Effector memory CD4-positive, alpha-beta T cell (primary cell): ENCODE data around the gene LBR.

Experiments used
- DNase-seq, 3 donors: peaks; one replicate each; pipeline ENCODE4 v3.0.0-alpha.2; 2020
- H3K27ac ChIP-seq: 2 replicates; pipeline ENCODE4 v1.7.0; 2013; ENCODE audit warnings: mild to moderate bottlenecking, low read length, moderate library complexity; ENCODE audit not compliant: insufficient read depth, poor library complexity, severe bottlenecking
- H3K27me3 ChIP-seq: replicated peaks from 2 replicates; pipeline ENCODE4 v1.7.0; 2013; ENCODE audit warnings: mild to moderate bottlenecking, low read length; ENCODE audit not compliant: insufficient read depth, control insufficient read depth, poor library complexity, severe bottlenecking
- H3K36me3 ChIP-seq: 2 replicates; pipeline ENCODE4 v1.7.0; 2013; ENCODE audit warnings: mild to moderate bottlenecking, low read length, moderate library complexity; ENCODE audit not compliant: control insufficient read depth, insufficient read depth
- H3K4me1 ChIP-seq: 2 replicates; pipeline ENCODE4 v1.7.0; 2013; ENCODE audit warnings: low read length, mild to moderate bottlenecking; ENCODE audit not compliant: control insufficient read depth, insufficient read depth, poor library complexity, severe bottlenecking
- H3K4me3 ChIP-seq: 2 replicates; pipeline ENCODE4 v1.7.0; 2013; ENCODE audit warnings: low read length, low read depth, mild to moderate bottlenecking; ENCODE audit not compliant: insufficient read depth, poor library complexity, severe bottlenecking
- H3K9me3 ChIP-seq: 2 replicates; pipeline ENCODE4 v1.7.0; 2013; ENCODE audit warnings: mild to moderate bottlenecking, low read length, moderate library complexity; ENCODE audit not compliant: control insufficient read depth

Gene LBR

DNA sequence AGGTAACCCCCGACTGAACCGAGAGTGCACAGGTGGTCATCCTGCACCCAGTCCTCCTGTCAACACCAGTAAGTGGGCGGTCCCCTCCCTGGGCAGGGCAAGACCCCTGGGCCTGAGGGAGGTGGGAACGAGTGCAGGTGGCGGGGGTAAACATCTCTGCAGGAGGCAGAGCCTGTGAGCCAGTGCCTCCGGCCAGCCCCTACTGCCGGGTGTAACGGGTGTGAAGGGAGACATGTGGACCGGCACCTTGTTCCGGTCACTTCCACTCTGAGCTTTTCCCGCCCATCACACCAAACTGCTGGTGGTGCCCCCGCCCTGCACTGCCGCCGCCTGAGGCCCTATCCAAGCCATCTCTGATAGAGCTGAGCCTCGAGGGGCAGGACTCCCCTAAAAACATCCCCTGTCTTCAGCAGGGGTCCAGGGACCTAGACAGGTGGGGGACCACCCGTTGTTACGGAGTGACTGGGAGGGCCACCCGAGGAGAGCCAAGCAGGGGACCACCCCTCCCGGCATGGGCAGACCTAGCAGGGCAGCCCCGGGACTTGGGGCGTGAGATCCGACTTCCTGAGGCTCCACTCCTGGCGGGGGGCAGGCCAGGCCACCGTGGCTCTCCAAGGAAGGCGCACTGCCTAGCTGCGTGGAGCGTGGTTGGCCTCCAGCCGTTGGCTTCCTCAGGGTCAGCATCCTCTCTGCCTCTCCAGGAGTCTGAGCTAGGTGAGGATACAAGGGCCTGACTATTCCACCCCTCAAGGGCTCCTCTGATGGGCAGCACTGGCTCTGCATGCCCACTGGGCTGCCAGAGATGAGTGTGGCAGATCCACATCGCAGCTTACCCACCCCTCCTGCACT lies 43.8 kb upstream of the LBR start:
- H3K36me3 ChIP-seq: no peaks in the 10 kb centered on the region
- no peaks in the 10 kb centered on the region for H3K9me3 ChIP-seq
- no peaks in the 10 kb centered on the region for H3K27me3 ChIP-seq
- H3K4me3 ChIP-seq: no peak overlapping the region
- no peak overlapping the region for H3K27ac ChIP-seq
- no peak for DNase-seq
- peaks cover 32% of the 10 kb centered on the region for H3K4me1 ChIP-seq

DNA sequence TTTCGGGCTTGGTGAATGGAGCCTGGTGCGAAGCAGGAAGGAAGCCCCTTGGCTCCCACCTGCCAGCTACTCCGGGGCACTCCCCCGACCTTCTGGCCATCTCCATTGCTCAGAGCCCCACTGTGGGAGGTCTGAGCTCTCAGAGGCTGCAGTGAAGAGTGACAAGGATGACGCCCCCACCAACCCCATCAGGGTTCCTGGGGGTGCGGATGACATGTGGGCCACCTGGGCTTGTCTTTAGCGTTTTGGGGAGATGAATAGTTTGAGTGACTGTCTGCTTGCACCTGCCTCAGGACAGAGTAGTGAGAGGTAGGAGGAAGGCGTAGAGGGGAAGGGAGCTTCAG lies 43.2 kb upstream of the LBR start:
- no peak for DNase-seq

DNA sequence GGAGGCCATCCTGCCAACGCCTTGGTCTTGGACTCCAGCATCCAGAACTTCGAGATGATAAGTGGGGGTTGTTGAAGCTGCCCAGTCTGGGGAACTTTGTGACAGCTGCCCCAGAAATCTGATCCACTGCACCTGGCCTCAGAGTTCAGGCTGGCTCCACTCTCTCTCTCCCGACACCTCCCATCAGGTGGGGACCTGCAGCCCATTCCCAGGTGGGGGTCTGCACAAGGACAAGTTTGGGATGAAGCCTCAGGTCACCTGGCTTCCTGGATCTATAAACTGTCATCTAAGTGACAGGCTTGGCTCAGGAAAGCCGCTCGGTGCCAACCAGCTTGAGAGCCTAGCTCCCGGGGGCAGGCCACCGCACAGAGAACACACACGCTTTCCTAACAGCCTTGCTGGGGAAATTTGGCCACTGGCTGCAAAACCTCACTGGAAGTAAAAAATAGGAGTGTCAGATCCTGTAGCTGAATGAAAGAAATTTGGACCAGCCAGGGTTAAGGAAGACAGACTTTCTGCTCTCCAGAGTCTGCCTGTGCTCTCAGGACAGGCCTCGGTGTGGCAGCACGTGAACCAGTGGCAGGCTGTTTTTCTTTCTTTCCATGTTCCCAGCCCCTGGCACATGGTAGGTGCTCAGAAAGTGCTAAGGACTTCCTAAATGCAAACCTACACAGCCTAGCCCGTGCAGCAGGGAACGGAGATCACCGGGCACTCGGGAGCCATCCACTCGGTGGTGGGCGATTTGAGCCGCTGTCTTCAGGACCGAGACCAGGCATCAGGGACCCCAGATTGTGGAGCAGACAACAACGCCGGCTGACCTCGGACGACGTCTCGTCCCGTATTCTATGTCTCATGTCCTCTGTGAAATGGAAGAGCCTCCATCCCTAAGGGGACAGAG lies 42.6 kb upstream of the LBR start:
- H3K9me3 ChIP-seq: no peaks in the 10 kb centered on the region
- no peaks in the 10 kb centered on the region for H3K36me3 ChIP-seq
- H3K4me1 ChIP-seq: peaks cover 32% of the 10 kb centered on the region
- no peak for DNase-seq
- no peak overlapping the region for H3K27ac ChIP-seq
- H3K4me3 ChIP-seq: no peak overlapping the region
- H3K27me3 ChIP-seq: no peaks in the 10 kb centered on the region

More for the DNA sequence above, 43.2 kb upstream of the LBR start:
- Histone ChIP-seq H3K9me3 (no peaks in the 10 kb centered on the region), H3K4me3 (no peak overlapping the region), H3K27ac (no peak overlapping the region), H3K27me3 (no peaks in the 10 kb centered on the region), H3K4me1 (peaks cover 32% of the 10 kb centered on the region), H3K36me3 (no peaks in the 10 kb centered on the region)

DNA sequence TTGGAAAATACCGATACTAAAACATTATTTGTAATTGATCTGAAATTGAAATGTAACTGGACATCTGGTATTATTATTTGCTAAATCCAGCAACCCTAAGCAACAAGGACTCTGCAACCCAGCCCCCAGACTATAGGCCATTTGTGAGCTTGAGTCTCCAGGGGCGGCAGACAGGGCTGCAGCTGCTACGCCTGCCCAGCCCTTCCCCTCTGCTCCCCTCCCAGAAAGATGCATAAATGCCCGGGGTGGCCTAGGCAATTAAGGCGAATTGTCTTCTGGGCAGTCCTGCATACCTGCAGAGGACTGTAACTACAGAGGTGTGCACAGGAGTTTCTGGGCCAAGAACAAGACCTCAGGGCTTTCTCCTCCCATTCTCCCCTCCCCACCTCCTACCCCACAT lies 41.2 kb upstream of the LBR start:
- Histone ChIP-seq H3K4me3 (no peak overlapping the region), H3K4me1 (peaks cover 26% of the 10 kb centered on the region), H3K9me3 (no peaks in the 10 kb centered on the region), H3K27ac (no peak overlapping the region), H3K36me3 (no peaks in the 10 kb centered on the region), H3K27me3 (no peaks in the 10 kb centered on the region)
- no peak for DNase-seq

DNA sequence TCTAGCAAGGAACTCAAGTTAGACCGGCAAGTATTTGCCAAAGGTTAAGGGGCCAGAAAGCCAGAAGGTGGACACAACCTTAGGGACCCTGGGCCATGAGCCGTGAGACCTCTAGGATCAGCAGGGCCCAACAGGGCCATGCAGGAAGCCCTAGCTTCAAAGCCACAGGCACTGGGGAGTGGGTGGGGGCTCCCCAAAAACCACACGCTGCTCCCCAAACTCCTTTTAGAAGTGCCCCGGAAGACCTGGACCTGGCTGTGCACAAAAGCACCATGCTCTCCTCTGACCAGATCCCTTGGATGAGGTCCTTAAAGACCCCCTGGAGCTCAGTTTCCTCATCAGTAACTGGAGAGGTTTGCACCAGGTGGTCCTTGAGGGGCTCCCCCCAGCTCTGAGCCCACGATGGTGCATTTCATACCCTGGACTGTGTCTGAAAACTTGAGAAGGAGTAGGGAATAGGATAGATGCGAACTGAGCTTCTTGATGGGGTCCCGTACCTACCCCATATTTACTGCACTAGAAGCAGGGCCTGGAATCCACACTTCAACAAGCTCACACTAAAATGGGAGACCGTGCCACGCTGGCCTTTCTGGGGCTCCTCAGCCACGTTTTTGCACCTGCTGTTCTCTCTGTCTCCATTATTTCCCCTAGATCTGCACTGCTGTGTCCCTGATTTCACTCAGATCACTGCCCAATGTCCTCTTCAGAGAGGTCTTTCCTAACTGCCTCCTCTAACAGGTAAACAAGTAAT lies 40.6 kb upstream of the LBR start:
- no peak for DNase-seq

DNA sequence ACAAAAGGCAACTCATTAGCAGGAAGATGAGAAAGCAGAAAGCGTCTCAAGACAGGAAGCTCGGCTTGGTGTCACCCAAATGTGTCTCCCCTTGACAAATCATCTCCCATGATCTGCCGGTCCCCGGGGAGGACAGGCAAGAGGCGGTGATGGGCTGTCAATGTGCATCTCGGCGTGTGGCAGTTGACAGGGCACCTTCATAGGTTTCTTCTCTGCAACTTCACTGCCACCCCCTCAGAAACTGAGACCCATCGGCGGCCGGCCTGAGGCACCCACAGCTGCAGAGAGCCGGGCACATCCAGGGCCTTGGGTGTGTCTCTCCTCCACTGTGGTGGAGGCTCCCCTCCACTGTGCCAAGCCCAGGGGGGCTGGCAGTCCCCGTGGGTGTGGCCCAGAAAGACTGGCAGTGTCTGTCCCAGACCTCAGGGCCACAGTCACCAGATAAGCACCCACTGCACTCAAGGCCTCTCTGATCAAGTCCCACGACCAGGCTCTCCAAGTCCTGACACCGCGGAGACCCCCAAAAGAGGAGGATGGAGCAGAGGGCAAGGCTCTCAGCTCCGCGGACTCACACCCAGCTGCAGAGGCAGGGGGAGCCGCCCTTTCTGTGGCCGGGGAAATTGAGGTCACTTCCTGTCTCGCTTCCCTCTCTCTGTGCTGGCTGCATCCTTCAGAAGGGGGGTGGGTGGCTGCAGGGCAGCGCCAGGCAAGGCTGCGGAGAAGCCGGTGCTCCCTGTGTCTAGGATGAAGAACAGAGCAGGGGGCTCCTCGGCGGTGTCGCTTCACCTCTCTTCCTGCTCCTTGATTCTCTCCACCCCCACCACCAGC lies 39.6 kb upstream of the LBR start:
- Histone ChIP-seq H3K4me3 (peak overlapping the region; percentile 75), H3K4me1 (peaks cover 26% of the 10 kb centered on the region)
- DNase-seq: peak; percentile 65 to 74 (median 72)

More for the DNA sequence above, 40.6 kb upstream of the LBR start:
- Histone ChIP-seq H3K27me3 (no peaks in the 10 kb centered on the region), H3K9me3 (no peaks in the 10 kb centered on the region), H3K27ac (peak overlapping the region; percentile 87), H3K4me3 (peak overlapping the region; percentile 75), H3K4me1 (peaks cover 26% of the 10 kb centered on the region), H3K36me3 (no peaks in the 10 kb centered on the region)

DNA sequence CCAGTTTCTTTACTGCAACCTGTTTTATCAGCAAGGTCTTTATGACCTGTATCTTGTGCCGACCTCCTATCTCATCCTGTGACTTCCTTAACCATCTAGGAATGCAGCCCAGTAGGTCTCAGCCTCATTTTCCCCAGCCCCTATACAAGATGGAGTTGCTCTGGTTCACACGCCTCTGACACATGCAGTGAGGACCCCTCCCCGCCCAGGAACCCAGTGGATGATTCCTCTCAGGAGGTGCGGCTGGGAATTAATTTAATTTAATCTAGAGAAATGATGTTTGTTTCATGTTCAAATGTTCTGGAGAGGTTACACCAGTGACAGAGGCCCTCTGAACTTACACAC lies 39.0 kb upstream of the LBR start:
- no peak overlapping the region for H3K4me3 ChIP-seq
- no peaks in the 10 kb centered on the region for H3K9me3 ChIP-seq
- H3K27ac ChIP-seq: peak overlapping the region; percentile 87
- H3K27me3 ChIP-seq: no peaks in the 10 kb centered on the region
- H3K4me1 ChIP-seq: peaks cover 26% of the 10 kb centered on the region
- DNase-seq: no peak
- no peaks in the 10 kb centered on the region for H3K36me3 ChIP-seq

More for the DNA sequence above, 39.6 kb upstream of the LBR start:
- peak overlapping the region; percentile 87 for H3K27ac ChIP-seq
- H3K27me3 ChIP-seq: no peaks in the 10 kb centered on the region
- no peaks in the 10 kb centered on the region for H3K9me3 ChIP-seq
- no peaks in the 10 kb centered on the region for H3K36me3 ChIP-seq

DNA sequence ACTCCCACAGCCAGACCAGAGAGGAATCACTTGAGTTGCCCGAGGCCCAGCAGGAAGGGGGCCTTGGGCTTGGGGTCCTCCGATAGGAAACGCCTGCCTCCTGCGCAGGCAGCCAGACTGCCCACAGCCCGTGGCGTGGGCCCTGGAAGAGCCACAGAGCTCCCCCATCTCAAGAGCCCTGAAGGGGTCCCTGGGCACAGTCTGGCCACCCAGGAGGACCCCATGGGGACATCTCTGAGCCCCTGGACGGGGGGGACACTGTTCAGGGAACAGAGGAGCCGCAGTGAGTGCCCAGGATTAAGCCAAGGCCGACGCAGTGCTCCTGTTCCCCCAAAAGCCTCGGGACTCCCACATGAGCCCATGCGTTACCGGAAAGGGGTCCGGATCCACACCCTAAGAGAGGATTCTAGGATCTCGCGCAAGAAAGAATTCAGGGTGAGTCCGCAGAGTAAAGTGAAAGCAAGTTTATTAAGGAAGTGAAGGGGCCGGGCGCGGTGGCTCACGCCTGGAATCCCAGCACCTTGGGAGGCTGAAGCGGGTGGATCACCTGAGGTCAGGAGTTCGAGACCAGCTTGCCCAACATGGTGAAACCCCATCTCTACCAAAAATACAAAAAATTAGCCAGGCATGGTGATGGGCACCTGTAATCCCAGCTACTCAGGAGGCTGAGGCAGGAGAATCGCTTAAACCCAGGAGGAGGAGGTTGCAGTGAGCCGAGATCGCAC lies 38.1 kb upstream of the LBR start:
- Histone ChIP-seq H3K4me1 (peaks cover 26% of the 10 kb centered on the region), H3K9me3 (no peaks in the 10 kb centered on the region), H3K27ac (no peak overlapping the region), H3K4me3 (no peak overlapping the region), H3K27me3 (no peaks in the 10 kb centered on the region), H3K36me3 (no peaks in the 10 kb centered on the region)
- no peak for DNase-seq
